AML-193 (cell line): Measurements from ENCODE around the gene KCNS1.
"Not testable (repeated sequence)": the region's sequence is repeated elsewhere in the genome, so short reads cannot be mapped to it uniquely, and the experiment has no call there.

Source experiments
- DNase-seq, 2 experiments: peaks; one replicate each; lab custom pipeline; 2025; lab: John Stamatoyannopoulos, UW

The KCNS1 gene

DNA sequence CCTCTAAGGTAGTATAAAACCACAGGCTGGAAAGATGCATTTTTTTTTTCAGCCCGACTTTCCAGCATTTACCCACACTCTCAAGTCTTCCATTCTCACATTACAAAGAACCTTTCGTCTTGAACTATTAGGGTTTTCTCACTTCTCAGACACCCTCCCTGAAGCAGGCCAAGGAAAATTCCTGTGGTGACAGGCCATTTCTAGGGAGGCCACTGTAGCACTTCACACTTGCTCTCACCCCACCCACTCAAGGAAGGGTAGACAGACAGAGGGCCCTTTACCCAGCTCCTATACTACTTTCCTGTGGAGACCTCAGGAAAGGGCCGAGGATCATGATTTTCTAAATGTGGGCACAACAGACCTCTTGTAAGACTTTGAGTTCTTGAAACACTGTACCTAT lies 27.7 kb downstream of the KCNS1 start:
- no peak for DNase-seq

DNA sequence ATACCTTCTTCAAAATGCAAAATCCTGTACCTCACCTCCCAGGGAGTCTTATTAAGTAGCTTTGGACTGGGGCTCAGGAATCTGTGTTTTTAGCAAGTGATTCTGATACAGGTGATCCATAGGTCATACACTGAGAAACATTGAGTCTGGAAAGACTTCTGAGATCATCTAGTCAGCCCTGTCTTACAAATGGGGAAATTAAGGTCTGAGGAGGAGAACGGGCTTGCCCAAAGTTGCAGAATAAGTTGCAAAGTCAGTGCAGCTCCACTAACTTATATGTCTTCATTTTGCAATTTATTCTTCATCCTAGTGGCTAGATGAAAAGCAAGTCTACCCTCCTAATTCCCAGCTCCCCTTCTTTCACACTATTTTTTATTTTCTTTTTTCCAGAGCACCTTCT lies 28.9 kb downstream of the KCNS1 start:
- DNase-seq, result no peak

DNA sequence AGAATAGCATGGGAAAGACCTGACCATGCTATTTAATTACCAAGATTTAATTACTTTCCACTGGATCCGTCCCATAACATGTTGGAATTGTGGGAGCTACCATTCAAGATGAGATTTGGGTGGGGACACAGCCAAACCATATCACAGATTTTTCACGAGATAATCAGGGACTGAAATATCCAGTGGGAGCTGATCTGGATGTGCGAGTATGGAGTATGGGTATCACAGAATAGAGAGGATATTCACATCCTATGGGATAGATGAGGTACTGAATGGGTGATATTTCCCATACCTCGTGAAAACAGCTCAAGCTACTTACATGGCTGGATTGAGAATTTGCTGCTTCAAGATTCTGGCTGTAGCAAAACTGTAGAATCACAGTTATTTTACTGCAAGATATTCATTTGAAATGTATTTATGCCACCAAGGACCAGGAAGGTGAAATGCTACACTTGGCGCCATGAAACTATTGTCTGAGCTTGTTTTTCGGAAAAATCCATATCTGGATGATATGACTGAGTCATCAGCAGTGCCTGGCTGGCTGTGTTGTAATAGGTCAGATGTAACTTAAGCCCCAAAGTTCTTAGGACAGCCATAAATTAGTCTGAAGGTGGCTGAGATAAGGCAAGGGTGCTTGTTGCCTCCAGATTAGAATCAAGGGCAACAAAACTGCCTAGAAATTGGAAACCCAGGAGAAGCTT lies 29.8 kb downstream of the KCNS1 start:
- DNase-seq, result no peak

DNA sequence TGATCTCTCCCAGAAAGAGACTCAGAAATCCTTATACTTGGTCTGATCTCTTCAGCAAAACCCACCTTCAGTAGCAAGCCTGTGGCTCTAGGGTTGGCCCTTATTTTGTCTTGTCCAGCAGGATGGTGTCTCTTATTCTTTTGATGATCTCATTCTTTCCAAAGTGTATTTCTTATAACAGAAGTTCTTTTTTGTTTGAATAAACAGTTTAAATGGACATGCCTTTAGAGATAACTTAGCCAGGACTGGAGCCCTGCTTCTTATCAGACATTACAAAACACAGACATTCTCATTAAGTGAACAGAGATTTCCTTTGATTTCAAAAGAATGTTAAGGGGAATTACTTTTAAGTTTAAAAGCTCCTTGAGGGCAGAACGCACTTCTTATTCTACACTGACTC lies 31.7 kb downstream of the KCNS1 start:
- no peak for DNase-seq

DNA sequence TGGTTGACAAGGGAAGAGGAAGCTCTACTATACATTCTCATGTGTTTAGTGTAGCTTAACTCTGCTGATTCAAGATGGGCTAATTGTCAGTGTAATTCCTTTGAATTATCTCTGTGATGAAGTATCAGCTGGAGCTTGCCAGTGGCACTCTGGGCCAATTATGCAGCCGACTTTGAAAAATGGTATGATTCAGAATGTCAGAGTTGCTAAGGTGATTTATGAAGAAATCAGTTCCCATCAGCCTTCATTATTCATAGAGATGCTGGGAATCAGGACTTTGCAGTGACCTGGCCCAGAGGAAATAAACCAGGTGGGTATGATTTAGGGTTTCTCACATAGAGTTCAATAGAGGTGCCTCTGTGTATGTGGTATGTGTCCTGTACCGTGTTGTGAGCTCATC lies 33.4 kb downstream of the KCNS1 start:
- DNase-seq, result no peak

DNA sequence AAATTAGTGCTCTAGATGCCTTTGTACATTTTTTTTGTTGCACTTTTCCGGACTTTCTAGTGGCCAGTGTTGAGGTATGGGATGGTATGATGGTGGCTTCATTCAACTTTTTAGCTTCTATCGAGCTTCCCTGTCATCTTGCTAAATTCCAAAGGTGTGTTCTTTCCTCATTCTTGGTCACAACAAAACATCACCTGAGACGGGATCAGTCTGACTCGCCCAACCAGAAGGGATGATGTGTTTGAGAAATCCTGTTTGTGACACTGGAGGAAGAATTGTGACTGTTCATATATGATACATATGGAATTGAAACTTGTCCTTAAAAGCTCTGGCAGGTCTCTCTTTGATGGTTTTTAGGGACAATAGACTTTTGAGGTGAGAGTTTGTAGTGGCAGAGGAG lies 33.8 kb downstream of the KCNS1 start:
- DNase-seq, result no peak

DNA sequence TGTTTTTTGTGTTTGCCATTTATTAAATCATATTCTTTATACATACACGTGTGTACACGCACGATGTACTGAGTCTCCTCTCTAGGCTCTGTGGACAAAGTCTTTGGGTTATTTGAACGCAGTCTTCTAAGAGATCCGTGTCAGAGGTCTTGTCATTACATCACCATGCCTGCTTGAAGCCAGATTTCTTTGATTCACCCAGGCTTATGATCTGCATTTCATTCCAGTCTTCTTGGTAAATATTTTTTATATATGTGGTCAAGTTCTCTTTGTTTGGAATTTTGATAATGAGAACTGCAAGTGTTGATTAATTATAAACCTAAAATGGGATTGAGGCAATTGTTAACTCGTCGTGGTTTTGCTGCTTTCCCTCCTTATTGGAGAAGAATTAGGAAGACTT lies 34.6 kb downstream of the KCNS1 start:
- no peak for DNase-seq

DNA sequence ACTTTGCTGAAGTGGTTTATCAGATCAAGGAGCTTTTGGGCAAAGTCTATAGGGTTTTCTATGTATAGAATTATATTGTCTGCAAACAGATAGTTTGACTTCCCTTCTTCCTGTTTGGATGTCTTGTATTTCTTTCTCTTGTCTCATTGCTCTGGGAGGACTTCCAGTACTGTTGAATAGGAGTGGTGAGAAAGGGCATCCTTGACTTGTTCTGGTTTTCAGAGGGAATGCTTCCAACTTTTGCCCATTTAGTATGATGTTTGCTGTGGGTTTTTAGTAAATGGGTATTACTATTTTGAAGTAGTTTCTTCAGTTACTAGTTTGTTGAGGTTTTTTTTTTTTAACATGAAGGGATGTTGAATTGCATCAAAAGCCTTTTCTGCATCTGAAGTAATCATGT lies 36.1 kb downstream of the KCNS1 start:
- no peak for DNase-seq

DNA sequence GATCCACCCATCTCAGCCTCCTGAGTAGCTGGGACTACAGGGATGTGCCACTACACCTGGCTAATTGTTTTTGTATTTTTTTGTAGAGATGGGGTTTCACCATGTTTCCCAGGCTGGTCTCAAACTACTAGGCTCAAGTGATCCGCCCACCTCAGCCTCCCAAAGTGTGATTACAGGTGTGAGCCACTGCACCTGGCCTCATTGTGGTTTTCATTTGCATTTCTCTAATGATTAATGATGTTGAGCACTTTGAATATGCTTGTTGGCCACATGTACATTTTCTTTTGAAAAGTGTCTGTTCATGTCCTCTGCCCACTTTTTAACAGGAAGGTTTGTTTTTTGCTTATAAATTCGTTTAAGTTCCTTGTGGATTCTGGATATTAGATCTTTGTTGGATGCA lies 37.8 kb downstream of the KCNS1 start:
- DNase-seq, result not testable (repeated sequence)

DNA sequence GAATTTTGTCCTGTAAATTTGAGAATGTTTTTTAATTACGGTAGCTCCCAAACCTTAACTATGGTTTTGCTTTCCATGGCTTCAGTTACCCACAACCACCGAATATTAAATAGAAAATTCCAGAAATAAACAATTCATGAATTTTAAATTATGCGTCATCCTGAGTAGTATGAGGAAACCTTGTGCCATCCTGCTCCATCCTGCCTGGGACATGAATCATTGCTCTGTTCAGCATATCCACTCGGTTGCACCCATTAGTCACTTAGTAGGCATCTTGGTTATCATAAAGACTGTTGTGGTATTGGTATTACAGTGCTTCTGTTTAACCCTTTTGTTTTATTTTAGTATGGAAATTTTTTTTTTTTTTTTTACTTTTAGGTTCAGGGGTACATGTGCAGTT lies 39.7 kb downstream of the KCNS1 start:
- DNase-seq, result no peak

DNA sequence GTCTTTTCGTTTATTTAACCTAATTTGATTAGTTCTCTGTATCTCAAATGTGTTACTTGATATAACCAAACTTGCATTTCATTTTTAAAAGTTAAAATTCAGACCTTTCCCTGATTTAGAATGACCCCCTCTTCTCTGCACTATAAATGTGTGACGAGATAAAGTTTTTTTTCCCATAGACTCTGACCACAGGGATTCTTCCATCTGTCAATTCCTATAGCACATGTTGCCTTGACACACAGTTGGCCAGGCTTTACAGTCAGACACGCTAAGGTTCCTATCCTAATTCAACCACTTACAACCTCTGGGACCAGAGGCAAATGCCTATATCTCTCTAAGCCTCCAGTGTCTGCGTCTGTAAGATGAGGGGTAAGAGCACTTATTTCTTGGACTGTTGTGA lies 40.6 kb downstream of the KCNS1 start:
- no peak for DNase-seq

DNA sequence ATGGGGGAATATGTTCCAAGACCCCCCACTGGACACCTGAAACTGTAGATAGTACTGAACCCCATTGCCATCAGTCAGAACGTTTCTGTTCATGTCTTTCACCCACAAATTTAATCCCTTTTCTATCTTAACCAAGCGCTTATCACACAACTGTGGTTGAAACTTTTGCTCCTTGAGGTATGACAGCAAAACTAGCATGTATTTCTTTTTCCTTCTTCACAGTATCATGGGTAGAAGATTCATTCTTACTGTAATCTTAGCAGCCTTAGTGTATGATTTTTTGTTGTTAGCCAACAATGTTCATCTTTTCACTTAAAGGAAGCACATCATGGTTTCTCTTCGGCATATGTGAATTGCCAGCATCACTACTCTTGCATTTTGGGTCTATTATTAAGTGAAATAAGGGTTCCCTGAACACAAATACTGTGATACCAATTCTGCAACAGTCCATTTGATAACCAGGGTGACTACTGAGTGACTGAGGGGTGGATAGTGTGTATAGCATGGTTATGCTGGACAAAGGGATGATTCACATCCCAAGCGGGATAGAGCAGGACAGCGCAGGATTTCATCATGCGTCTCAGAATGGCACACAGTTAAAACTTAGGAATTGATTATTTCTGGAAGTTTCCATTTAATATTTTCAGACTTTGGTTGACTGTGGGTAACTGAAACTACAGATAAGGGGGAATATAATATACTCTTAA lies 41.8 kb downstream of the KCNS1 start:
- no peak for DNase-seq

DNA sequence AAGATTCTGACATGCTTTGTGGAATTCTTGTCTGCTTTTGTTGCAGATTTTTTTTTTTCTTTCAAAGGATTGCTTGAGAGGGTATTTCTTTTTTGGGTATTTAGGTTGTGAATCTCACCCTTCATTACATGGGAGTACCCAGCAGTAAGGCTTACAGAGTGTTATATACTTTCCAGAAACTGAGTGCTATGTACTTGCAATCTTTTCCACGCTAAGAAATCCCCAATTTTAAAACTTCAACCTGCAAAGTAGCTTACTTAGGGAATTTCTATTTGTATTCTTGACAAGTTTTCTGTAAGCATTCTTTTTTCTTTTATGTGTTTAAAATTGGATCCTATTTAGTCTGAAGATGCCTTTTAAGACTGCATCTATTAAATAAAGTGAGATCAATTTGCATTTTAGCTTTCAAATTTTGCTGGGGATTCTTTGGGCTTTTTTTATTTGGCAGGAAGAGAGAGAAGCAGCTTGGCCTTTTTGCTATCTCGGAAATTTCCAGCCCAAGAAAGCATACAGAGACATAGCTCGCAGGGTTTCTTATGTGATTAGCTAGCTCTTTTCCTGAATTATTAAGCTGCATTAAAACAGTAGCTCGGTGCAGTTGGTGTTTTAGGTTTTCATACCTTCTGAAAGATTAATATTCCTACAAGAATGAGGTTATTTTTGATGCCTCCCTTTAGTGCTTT lies 42.6 kb downstream of the KCNS1 start:
- no peak for DNase-seq

DNA sequence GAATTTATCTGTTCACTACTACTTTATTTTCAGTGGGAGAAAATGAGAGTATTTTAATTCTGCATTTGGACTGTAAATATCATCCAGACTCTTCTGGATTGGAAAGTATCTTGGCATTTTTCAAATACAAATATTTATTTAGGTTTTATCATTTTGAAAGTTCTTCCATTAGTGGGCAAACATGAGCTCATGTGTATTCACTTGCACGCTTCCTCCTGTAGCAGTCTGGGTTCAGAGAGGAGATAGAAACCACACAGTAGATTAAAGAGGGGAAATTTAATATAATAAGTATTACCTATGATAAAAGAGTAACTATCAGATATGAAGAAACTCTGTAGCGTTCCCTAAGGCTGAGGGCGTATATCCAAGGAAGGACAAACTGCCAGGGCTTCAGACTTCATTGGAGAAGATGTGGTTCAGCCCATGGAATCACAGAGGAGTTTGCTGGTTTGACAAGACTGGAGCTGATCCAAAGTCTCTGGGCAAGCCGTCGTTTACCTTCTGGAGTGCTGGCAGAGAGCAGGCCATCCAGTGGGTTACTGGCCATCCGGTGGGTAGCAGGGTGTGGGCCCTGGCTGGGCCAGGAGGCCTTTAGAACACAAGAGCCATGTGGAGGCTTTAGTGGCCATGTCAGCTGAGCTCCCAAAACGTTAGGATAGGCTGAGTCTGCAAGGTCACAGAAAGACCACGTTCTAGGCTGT lies 44.3 kb downstream of the KCNS1 start:
- no peak for DNase-seq

DNA sequence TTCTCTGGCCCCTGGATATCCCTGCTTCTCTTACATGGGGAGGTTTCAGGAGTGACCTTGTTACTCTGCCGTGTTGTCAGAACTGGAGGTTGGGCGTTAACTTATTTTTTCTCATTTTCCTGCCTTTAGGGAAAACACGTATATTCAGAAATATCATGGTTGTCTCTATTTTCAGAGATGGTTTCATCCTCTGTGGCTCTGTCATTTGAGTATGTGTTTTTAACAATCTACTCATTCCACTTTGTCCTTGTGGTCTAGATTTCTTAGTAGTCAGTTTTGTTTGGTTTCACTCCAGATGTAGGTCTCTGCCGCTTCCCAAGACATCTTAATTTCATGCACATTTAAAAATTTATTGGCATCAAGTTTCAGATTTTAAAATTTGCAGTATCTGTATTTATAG lies 45.9 kb downstream of the KCNS1 start:
- DNase-seq, result no peak

DNA sequence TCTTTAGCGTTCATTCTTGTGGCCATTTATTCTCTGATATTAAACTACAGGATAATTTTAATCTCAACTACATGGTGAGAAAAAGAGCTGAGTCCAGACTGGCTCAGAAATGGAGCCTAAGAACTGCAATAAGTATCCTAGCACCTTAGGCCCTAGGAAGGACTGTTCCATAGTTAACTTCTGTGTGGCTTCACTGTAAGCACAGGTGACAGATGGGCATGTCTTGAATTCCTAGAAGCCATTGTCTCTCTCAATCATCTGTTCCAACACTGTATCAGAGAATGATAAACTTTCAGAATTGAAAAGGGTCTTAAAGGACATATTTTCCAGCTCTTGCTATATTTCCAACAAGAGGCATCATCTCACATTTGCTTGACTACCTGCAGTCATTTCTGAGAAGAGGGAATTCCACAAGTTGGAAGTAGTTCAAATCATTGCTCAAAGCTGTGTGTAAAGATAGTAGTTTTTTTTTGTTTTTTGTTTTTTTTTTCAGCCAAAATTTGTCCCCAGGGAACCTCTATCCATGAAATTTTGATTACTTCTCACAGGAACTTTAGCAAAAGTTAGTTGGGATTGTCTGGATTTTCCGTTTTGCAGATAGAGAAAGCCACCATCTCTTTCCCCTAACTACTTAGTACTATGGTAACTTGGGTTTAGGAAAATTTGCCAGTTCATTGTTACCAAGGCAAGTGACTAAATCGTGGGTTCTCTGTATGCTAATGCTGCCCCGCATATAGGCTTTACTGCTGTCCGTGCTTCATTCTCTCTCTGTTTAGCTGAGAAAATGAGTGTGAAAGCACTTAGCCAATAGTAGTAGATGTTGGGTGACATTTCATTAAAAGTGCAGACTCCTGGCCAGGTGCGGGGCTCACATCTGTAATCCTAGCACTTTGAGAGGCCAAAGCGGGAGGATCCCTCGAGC lies 47.2 kb downstream of the KCNS1 start:
- no peak for DNase-seq

DNA sequence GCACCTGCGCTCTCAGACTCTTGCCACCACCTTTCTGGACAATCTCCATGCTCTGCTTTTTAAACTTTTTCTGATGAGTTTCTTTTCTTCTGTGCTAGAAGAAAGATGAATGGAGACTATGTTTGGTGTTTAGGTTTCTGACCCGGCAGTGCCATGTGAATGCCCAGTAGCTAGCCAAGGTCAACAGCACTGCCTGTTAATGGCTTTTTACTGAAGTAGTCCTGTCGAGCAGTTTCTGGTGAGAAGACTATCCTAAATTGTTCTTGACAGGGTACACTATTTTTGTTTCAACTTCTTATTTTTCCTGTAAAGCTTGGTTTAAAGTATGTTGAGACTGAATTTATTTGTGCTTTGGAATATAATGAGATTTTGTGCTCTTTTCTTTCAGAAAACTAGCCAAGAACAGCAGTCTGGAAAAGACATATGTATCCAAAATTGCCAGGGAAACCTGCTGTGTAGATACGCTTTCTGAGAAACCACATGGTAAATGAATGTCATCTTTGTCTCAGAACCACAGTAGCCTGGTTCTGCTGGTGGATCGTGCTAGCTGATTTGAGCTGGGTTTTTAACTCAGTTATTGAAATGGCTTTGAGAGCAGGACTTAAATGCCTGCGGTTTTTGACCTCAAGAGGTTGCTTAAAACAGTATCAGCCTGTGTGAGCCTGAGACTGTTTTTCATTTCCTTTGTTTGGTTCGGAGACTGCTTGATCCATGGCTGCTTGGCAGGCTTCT lies 48.1 kb downstream of the KCNS1 start:
- DNase-seq, result no peak

DNA sequence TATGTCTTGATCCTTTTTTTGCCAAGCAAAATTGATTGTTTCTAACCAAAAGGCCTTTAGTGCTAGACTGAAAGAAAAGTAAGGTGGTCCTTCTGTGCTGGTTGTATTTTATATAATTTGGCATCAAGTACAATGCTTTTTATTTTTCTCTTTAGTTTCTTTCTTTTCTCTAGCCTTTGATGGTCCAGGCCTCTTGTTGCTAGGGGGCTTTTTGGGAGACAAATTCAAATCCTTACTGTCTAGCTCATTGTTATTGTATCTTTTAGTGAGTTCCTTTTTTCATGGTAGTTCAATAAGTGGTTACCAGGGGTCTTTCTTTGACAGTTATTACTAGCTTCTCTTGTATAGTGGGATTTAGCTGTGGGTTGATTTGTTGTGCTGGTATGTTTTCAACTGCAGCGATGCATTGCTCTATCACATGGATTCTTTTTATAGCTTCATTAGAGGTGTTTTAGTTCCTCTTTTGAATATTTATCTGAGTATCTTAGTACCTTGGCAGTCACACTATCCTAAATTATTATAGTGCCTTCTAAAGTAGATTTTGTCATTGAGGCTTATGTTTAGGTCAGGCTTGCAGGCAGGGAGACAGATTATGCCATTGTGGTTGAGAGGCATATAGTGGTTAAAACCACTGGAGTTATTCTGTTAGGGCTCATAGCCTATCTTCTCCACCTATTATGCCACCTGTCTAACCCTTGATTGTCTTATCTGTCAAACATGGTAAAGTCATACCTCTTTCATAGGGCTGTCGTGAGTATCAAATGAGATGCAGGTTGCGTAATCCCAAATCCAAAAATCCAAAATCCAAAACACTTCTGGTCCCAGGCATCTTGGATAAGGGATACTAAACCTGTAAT lies 49.5 kb downstream of the KCNS1 start:
- no peak for DNase-seq

DNA sequence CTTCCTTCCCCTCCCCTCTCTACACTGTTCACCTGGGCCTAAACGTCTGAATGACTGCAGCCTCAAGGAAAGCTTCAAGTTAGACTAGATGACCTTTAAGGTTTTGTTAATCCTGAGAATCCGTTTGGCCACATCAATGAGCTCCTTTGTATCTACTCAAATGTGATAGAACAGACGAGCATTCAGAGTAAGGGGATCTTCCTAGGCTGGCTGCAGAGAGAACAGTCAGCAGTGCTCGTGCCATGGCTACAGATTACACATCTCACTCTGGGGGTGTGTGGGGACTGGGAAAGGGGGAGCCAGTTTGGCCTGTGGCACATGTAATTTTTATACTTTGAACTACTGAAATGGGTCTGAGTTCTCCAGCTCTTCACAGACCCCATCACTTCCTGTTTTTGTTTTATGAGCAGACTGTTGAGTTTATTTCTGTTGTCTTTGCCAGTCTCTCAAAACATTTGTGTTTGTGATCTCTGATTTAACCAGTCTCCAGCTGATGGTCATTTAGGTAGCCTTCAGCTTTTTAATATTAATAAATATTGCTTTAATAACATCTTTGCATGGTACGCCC lies 50.9 kb downstream of the KCNS1 start:
- no peak for DNase-seq

DNA sequence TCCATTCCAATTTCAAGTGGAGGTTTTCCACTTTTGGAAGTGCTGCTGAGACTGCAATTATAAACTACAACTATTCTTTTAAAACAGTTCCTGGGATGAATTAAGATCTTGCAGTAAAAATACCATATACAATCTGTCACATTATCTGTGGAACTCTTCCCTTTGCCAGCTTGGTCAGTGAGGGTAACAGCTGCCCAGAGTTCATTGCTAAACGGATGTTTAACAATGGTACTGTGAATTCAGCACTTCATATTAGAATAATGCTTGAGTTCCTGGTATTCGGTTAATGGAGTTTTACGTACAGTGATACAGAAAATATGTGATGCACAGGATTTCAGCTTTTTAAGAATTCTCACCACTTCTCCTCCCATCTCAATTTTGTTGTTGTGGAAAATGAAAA lies 51.5 kb downstream of the KCNS1 start:
- no peak for DNase-seq
